Measurements from ENCODE around the gene GCGR. TPM values are rescaled to one million over a fixed set of nuclear protein-coding genes. Genes with fewer than 3 reads are reported as not detected.

The GCGR gene
- total and polyA plus RNA-seq, 2 of the 13 experiments (the other 11 are each of a cell fraction or from before 2014, with no cell fraction given), result 0.04 to 0.13 TPM

DNA sequence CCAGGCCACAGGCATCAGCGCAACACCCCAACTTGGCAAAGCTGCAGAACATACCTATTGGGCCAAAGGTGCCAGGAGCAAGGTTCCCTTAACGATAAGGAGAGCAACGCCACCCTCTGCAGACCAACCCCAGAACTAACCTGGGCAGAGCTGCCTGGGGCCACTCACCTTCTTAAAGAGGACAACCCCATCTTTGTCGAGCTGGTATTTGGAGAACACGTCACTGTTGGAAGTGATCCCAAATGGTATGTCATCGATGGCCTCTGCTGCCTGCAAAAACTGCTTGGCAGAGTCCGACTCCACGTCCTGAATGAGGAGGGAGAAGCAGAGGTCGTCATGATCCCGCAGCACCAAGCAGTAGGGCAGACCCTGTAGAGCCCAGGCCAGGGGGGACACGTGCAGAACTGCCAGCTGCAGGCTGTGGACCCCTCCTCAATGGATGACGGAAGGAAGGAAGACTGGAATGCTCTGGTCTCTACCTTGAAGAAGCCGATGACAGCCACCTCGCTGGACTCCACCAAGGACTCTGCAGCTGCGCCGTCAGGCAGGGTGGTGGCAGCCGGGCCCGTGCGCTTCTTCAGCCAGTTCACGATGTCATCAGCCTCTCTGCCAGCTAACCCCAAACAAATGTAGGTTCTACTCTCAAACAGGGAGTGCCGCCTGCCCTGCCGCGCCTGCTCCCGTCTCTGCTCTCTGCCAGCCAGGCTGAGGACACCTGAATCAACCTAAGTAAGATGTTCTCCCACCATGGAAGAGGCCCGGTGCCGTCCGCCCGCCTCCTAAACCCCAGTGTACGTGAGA is 51.2 kb downstream of the GCGR start (continued):
- TF ChIP-seq, protein P1, sequence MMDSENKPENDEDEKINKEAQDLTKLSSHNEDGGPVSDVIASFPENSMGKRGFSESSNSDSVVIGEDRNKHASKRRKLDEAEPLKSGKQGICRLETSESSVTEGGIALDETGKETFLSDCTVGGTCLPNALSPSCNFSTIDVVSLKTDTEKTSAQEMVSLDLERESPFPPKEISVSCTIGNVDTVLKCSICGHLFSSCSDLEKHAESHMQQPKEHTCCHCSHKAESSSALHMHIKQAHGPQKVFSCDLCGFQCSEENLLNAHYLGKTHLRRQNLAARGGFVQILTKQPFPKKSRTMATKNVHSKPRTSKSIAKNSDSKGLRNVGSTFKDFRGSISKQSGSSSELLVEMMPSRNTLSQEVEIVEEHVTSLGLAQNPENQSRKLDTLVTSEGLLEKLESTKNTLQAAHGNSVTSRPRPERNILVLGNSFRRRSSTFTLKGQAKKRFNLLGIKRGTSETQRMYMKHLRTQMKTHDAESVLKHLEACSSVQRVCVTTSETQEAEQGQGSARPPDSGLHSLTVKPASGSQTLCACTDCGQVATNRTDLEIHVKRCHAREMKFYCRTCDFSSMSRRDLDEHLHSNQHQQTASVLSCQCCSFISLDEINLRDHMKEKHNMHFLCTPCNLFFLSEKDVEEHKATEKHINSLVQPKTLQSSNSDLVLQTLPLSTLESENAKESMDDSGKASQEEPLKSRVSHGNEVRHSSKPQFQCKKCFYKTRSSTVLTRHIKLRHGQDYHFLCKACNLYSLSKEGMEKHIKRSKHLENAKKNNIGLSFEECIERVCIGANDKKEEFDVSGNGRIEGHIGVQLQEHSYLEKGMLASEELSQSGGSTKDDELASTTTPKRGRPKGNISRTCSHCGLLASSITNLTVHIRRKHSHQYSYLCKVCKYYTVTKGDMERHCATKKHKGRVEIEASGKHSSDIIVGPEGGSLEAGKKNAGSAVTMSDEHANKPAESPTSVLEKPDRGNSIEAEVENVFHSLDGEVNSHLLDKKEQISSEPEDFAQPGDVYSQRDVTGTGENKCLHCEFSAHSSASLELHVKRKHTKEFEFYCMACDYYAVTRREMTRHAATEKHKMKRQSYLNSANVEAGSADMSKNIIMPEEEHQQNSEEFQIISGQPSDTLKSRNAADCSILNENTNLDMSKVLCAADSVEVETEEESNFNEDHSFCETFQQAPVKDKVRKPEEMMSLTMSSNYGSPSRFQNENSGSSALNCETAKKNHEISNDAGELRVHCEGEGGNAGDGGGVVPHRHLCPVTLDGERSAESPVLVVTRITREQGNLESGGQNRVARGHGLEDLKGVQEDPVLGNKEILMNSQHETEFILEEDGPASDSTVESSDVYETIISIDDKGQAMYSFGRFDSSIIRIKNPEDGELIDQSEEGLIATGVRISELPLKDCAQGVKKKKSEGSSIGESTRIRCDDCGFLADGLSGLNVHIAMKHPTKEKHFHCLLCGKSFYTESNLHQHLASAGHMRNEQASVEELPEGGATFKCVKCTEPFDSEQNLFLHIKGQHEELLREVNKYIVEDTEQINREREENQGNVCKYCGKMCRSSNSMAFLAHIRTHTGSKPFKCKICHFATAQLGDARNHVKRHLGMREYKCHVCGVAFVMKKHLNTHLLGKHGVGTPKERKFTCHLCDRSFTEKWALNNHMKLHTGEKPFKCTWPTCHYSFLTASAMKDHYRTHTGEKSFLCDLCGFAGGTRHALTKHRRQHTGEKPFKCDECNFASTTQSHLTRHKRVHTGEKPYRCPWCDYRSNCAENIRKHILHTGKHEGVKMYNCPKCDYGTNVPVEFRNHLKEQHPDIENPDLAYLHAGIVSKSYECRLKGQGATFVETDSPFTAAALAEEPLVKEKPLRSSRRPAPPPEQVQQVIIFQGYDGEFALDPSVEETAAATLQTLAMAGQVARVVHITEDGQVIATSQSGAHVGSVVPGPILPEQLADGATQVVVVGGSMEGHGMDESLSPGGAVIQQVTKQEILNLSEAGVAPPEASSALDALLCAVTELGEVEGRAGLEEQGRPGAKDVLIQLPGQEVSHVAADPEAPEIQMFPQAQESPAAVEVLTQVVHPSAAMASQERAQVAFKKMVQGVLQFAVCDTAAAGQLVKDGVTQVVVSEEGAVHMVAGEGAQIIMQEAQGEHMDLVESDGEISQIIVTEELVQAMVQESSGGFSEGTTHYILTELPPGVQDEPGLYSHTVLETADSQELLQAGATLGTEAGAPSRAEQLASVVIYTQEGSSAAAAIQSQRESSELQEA (CRISPR knock-in tag; IDR thresholded peaks at IDR 0.05; ENCODE audit: not compliant biosample characterization), result no peak
- TF ChIP-seq NRL (CRISPR knock-in tag; IDR thresholded peaks at IDR 0.05; ENCODE audit: borderline replicate concordance) (0 out of 2 replicates have a peak, but pooled peaks have one; percentile 41), ZNF703 (CRISPR knock-in tag; IDR thresholded peaks at IDR 0.05; ENCODE audit: borderline replicate concordance) (no peak), ATF1 (CRISPR knock-in tag; IDR thresholded peaks at IDR 0.05) (no peak), SIN3A (IDR thresholded peaks at IDR 0.05; ENCODE audit: borderline replicate concordance, low read depth, low read length) (no peak), ARNT (IDR thresholded peaks at IDR 0.05) (no peak), POLR2A (IDR thresholded peaks at IDR 0.05; ENCODE audit: insufficient read depth in 1 of 2, low read depth in 2 of 2, low read length in 2 of 2) (peak; percentile 46 to 56; a peak in 2 of 4 replicates), ZNF547 (CRISPR knock-in tag; IDR thresholded peaks at IDR 0.05) (no peak), DZIP1 (CRISPR knock-in tag; IDR thresholded peaks at IDR 0.05) (no peak), HOXA9 (CRISPR knock-in tag; IDR thresholded peaks at IDR 0.05; ENCODE audit: borderline replicate concordance) (no peak), ZNF543 (CRISPR knock-in tag; IDR thresholded peaks at IDR 0.05) (no peak), ISL2 (CRISPR knock-in tag; IDR thresholded peaks at IDR 0.05) (no peak), ZC3H4 (CRISPR knock-in tag; IDR thresholded peaks at IDR 0.05; ENCODE audit: borderline replicate concordance) (0 out of 2 replicates have a peak, but pooled peaks have one; percentile 28), FOXP1 (IDR thresholded peaks at IDR 0.05) (no peak), FOXP1 (CRISPR knock-in tag; IDR thresholded peaks at IDR 0.05) (no peak), IRX3 (CRISPR knock-in tag; IDR thresholded peaks at IDR 0.05; ENCODE audit: borderline replicate concordance, low read depth) (no peak)
- TF ChIP-seq, protein P2, sequence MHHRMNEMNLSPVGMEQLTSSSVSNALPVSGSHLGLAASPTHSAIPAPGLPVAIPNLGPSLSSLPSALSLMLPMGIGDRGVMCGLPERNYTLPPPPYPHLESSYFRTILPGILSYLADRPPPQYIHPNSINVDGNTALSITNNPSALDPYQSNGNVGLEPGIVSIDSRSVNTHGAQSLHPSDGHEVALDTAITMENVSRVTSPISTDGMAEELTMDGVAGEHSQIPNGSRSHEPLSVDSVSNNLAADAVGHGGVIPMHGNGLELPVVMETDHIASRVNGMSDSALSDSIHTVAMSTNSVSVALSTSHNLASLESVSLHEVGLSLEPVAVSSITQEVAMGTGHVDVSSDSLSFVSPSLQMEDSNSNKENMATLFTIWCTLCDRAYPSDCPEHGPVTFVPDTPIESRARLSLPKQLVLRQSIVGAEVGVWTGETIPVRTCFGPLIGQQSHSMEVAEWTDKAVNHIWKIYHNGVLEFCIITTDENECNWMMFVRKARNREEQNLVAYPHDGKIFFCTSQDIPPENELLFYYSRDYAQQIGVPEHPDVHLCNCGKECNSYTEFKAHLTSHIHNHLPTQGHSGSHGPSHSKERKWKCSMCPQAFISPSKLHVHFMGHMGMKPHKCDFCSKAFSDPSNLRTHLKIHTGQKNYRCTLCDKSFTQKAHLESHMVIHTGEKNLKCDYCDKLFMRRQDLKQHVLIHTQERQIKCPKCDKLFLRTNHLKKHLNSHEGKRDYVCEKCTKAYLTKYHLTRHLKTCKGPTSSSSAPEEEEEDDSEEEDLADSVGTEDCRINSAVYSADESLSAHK (CRISPR knock-in tag; IDR thresholded peaks at IDR 0.05; ENCODE audit: borderline replicate concordance), result no peak

All from HepG2 (cell line).